ENCODE results near the gene CLMP.

Gene CLMP

DNA sequence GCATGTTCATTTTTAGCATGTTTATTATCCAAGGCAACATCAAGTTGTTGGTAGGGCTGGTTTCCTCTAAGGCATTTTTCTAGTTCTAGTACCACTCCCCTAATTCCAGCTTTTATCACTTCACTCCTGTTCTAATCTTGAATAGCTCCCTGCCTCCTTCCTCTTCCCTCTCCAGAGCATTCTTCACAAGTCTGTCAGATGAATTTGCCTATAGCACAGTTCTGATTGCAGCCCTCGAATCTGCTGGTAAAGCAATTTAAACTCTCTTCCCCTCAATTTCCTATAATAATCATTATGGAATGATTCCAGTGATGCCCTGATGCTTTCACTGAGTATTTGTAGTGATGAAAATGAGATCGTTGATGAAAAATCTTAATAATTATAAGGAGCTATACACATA is 43.3 kb downstream of the CLMP start:
- H3K9me3 ChIP-seq (replicated peaks in 1 of 11), result 0 out of 22 replicates have a peak, but pooled peaks cover 0 to 3% (median 0%) of the 10 kb centered on the region in 11 experiments
- no peaks in the 10 kb centered on the region for H3K36me3 ChIP-seq
- H4K20me1 ChIP-seq, result no peaks in the 10 kb centered on the region
- no peak overlapping the region for H3K9ac ChIP-seq
- no peaks in the 10 kb centered on the region for H3K27me3 ChIP-seq
- no peak for TF ChIP-seq Cebpa-rat (IDR thresholded peaks at IDR 0.05)
- H3K27ac ChIP-seq, result no peak overlapping the region
- no peaks in the 10 kb centered on the region for H3K4me1 ChIP-seq
- H3K4me3 ChIP-seq, result no peak overlapping the region
- H3K4me2 ChIP-seq, result no peak overlapping the region

DNA sequence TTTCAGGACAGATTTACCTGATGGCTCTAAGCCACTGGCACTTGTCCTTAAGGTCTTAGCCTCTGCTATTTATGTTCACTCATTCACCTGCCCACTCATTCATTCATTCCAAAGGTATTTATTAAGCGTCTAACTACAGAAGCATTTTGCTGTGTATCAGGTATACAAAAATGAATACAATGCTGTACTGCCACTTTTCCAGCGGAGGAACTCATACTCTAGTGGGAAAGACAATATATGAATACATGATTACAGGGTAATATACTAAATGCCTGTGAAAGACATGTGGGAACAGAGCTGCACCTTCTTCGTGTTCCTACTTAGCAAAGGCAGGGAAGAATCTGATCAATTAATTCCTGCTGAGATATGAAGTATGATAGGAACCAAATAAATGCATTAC is 43.7 kb downstream of the CLMP start:
- Histone ChIP-seq H3K4me1 (no peaks in the 10 kb centered on the region), H3K27me3 (no peaks in the 10 kb centered on the region), H3K4me2 (no peak overlapping the region), H3K9ac (no peak overlapping the region), H4K20me1 (no peaks in the 10 kb centered on the region), H3K36me3 (no peaks in the 10 kb centered on the region), H3K4me3 (no peak overlapping the region), H3K9me3 (replicated peaks in 1 of 11) (0 out of 22 replicates have a peak, but pooled peaks cover 0 to 3% (median 0%) of the 10 kb centered on the region in 11 experiments), H3K27ac (no peak overlapping the region)
- TF ChIP-seq Cebpa-rat (IDR thresholded peaks at IDR 0.05), result no peak

DNA sequence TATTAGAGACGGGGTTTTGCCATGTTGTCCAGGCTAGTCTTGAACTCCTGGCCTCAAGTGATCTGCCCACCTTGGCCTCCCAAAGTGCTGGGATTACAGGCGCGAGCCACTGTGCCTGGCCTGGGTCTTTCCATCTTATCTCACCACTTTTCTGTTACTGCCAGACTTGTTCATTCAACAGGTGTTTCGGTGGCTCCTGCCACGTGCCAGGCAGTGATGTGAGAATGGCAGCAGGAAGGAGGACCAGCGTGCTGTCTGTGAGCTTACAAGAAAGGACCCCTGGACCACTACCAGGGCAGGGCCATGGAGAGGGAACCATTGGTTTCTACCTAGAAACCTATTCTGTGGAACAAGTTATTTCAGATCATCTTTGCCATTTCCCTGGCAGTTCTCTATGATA is 44.2 kb downstream of the CLMP start:
- no peak overlapping the region for H3K27ac ChIP-seq
- H3K9me3 ChIP-seq (replicated peaks in 1 of 11), result 0 out of 22 replicates have a peak, but pooled peaks cover 0 to 3% (median 0%) of the 10 kb centered on the region in 11 experiments
- H3K4me1 ChIP-seq, result no peaks in the 10 kb centered on the region
- H3K36me3 ChIP-seq, result no peaks in the 10 kb centered on the region
- H3K9ac ChIP-seq, result no peak overlapping the region
- TF ChIP-seq Cebpa-rat (IDR thresholded peaks at IDR 0.05), result no peak
- H3K4me3 ChIP-seq, result no peak overlapping the region
- no peak overlapping the region for H3K4me2 ChIP-seq
- no peaks in the 10 kb centered on the region for H3K27me3 ChIP-seq
- no peaks in the 10 kb centered on the region for H4K20me1 ChIP-seq

DNA sequence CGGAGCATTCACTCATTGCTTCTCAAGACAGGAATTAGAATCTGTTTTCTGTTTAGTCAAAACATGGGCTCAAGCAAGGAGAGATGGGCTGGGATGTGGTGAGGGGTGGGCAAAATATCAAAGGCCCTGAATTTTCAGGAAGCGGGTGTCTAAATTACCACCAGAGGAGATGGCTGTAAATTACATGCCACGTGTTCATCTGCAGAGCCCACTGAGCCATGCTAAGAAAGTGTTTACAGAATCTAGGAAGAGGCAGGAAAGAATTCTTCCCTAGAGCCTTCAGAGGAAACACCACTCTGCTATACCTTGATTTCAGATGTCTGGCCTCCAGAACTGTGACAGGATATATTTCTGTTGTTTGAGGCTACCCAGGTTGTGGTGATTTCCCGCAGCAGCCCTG is 46.1 kb downstream of the CLMP start:
- no peaks in the 10 kb centered on the region for H3K36me3 ChIP-seq
- no peak overlapping the region for H3K4me3 ChIP-seq
- H3K27me3 ChIP-seq, result no peaks in the 10 kb centered on the region
- no peaks in the 10 kb centered on the region for H4K20me1 ChIP-seq
- H3K4me2 ChIP-seq, result no peak overlapping the region
- no peak overlapping the region for H3K9ac ChIP-seq
- 0 out of 22 replicates have a peak, but pooled peaks cover 0 to 3% (median 0%) of the 10 kb centered on the region in 11 experiments for H3K9me3 ChIP-seq (replicated peaks in 1 of 11)
- TF ChIP-seq Cebpa-rat (IDR thresholded peaks at IDR 0.05), result no peak
- H3K4me1 ChIP-seq, result no peaks in the 10 kb centered on the region
- no peak overlapping the region for H3K27ac ChIP-seq

DNA sequence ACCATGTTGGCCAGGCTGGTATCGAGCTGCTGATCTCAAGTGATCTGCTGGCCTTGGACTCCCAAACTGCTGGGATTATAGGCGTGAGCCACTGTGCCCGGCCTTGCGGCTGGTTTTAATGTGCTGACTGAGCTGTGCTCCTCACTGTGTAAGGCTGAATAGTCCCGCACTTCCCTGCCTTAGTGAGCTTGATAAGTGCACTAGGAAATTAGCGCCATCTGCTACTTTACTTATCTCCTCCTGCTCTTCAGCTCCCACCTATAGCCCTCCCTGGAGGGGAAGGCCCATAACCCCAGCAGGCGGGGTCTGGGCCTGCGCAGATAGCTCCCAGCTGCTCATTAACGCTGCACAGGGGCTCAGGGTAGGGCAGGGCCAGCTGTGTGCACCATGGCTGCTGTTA is 49.4 kb downstream of the CLMP start:
- H3K4me1 ChIP-seq, result no peaks in the 10 kb centered on the region
- H3K9ac ChIP-seq, result no peak overlapping the region
- H3K27ac ChIP-seq, result no peak overlapping the region
- 0 out of 22 replicates have a peak, but pooled peaks cover 0 to 1% (median 0%) of the 10 kb centered on the region in 11 experiments for H3K9me3 ChIP-seq (replicated peaks in 1 of 11)
- H3K36me3 ChIP-seq, result no peaks in the 10 kb centered on the region
- H3K27me3 ChIP-seq, result no peaks in the 10 kb centered on the region
- TF ChIP-seq Cebpa-rat (IDR thresholded peaks at IDR 0.05), result no peak
- H3K4me3 ChIP-seq, result no peak overlapping the region
- H3K4me2 ChIP-seq, result no peak overlapping the region
- H4K20me1 ChIP-seq, result no peaks in the 10 kb centered on the region

DNA sequence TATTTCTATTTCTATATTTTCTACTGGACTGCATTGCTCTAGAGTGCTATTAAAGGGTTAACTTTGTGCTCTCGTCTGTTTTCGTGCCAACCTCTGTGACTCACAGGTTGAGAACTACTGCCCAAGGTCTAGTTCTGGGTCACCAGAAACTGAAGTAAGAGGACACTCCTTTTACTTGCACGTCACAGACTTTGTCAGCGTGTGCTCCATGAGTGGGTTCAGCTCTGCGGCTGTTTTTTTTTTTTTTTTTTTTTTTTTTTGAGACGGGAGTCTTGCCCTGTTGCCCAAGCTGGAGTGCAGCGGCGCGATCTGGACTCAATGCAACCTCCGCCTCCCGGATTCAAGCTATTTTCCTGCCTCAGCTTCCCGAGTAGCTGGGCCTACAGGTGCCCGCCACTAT is 49.8 kb downstream of the CLMP start:
- no peaks in the 10 kb centered on the region for H4K20me1 ChIP-seq
- H3K9me3 ChIP-seq (replicated peaks in 1 of 11), result no peaks in the 10 kb centered on the region
- H3K27ac ChIP-seq, result no peak overlapping the region
- no peak overlapping the region for H3K4me3 ChIP-seq
- H3K9ac ChIP-seq, result no peak overlapping the region
- no peaks in the 10 kb centered on the region for H3K27me3 ChIP-seq
- H3K36me3 ChIP-seq, result no peaks in the 10 kb centered on the region
- H3K4me1 ChIP-seq, result no peaks in the 10 kb centered on the region
- no peak overlapping the region for H3K4me2 ChIP-seq
- no peak for TF ChIP-seq Cebpa-rat (IDR thresholded peaks at IDR 0.05)

DNA sequence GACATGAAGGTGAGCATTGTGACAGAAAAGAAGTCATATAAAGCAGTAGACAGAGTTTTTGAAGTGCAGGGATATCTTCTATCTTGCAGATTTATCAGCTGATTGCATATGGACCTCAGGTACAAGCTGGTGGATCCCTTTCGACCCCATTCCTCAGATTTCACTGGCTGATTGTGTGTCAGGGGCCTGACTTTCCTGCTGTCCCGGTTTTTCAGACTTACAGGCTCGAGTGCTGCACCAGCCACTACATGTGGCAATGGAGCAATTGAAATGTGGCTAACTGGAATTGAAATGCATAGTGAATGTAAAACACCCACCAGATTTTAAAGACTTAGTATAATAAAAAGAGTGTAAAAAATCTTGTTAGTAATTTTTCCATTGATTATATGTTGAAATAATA is 50.3 kb downstream of the CLMP start:
- H3K27me3 ChIP-seq, result no peaks in the 10 kb centered on the region
- no peaks in the 10 kb centered on the region for H4K20me1 ChIP-seq
- H3K4me1 ChIP-seq, result no peaks in the 10 kb centered on the region
- H3K4me2 ChIP-seq, result no peak overlapping the region
- no peak overlapping the region for H3K9ac ChIP-seq
- H3K4me3 ChIP-seq, result no peak overlapping the region
- no peaks in the 10 kb centered on the region for H3K9me3 ChIP-seq (replicated peaks in 1 of 11)
- H3K36me3 ChIP-seq, result no peaks in the 10 kb centered on the region
- H3K27ac ChIP-seq, result no peak overlapping the region
- no peak for TF ChIP-seq Cebpa-rat (IDR thresholded peaks at IDR 0.05)

DNA sequence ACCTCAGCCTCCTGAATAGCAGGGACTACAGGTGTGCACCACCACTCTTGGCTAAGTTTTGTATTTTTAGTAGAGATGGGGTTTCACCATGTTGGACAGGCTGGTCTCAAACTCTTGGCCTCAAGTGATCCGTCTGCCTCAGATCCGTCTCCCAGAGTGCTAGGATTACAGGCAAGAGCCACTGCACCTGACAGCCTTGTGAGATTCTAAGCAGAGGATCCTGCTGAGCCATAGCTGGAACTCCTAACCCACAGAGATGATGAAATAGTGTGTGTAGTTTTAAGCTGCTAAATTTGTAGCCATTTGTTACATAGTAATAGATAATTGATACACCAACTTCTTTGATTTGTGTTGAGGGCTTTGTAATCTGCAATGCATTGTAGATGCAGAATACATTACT is 51.1 kb downstream of the CLMP start:
- Histone ChIP-seq H3K27me3 (no peaks in the 10 kb centered on the region), H3K27ac (no peak overlapping the region)

DNA sequence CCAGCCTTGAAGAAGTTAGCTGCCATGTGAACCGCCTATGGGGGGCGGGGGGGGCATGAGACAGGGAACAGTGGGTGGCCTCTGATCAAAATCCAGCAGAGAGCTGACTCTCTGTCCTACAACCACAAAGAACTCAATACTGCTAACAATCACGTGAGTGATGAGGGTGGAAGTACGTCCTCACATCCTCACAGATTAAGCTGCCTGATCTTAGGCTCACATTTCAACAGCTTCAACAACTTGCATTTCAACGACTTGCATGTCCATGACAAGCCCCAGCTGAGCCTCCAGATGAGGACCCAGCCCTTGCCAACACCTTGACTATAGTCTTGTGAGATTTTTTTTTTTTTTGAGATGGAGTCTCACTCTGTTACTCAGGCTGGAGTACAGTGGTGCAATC is 51.6 kb downstream of the CLMP start:
- Histone ChIP-seq H3K9ac (no peak overlapping the region), H3K27ac (no peak overlapping the region), H3K36me3 (no peaks in the 10 kb centered on the region), H3K4me3 (no peak overlapping the region), H4K20me1 (no peaks in the 10 kb centered on the region), H3K27me3 (no peaks in the 10 kb centered on the region), H3K9me3 (replicated peaks in 1 of 11) (peaks cover 0 to 4% (median 0%) of the 10 kb centered on the region in 11 experiments; a peak in 1 of 22 replicates), H3K4me1 (peaks cover 0 to 11% (median 0%) of the 10 kb centered on the region in 10 experiments; a peak in 3 of 20 replicates), H3K4me2 (no peak overlapping the region)
- no peak for TF ChIP-seq Cebpa-rat (IDR thresholded peaks at IDR 0.05)

More for the DNA sequence above, 51.1 kb downstream of the CLMP start:
- Histone ChIP-seq H3K9ac (no peak overlapping the region), H3K4me3 (no peak overlapping the region), H3K4me2 (no peak overlapping the region), H4K20me1 (no peaks in the 10 kb centered on the region), H3K9me3 (replicated peaks in 1 of 11) (peaks cover 0 to 4% (median 0%) of the 10 kb centered on the region in 11 experiments; a peak in 1 of 22 replicates), H3K36me3 (no peaks in the 10 kb centered on the region), H3K4me1 (peaks cover 0 to 6% (median 0%) of the 10 kb centered on the region in 10 experiments; a peak in 2 of 20 replicates)
- TF ChIP-seq Cebpa-rat (IDR thresholded peaks at IDR 0.05), result no peak

DNA sequence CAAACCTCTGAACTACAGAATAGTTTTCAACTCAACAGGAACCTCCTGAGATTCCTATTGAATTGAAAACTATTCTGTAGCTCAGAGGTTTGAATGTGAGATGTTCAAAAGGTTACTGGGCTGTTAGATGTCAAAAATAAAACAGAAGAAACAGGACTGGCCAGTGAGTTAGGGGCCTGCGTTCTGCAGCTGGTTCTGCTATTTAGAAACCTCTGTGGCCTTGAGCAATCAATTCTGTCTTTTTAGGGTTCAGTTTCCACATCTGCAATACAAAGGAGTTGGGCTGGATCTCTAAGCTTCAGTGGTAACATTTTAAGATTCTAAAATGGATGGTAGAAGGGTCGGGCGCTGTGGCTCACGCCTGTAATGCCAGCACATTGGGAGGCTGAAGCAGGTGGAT is 55.8 kb downstream of the CLMP start:
- H3K4me1 ChIP-seq, result peaks cover 7 to 25% (median 14%) of the 10 kb centered on the region in 10 experiments
- no peaks in the 10 kb centered on the region for H3K36me3 ChIP-seq
- no peak overlapping the region for H3K27ac ChIP-seq
- H3K4me2 ChIP-seq, result 0 out of 22 replicates have a peak overlapping the region, but pooled peaks of 1 of the 11 experiments have one; percentile 23
- no peak overlapping the region for H3K9ac ChIP-seq
- H3K4me3 ChIP-seq, result no peak overlapping the region
- H4K20me1 ChIP-seq, result no peaks in the 10 kb centered on the region
- H3K27me3 ChIP-seq, result no peaks in the 10 kb centered on the region
- TF ChIP-seq Cebpa-rat (IDR thresholded peaks at IDR 0.05), result no peak
- peaks cover 0 to 4% (median 0%) of the 10 kb centered on the region in 11 experiments; a peak in 1 of 22 replicates for H3K9me3 ChIP-seq (replicated peaks in 1 of 11)

Measured in BLaER1 treated with 17β-estradiol and CSF1 and Interleukin-3, amounts not matched to agents 10 nM and 100 nM (cell line).